HepG2 (cell line): Measurements from ENCODE around the gene USP10. TPM values are rescaled to one million over a fixed set of nuclear protein-coding genes. Genes with fewer than 3 reads are reported as not detected.

ENCODE experiments used
- FOXA1 ChIP-seq, 2 experiments: fragments of 450-650 bp in 1 of 2; sonication (generic) in 1 of 2; formaldehyde crosslinking in 1 of 2; IDR thresholded peaks; 2 replicates each; pipeline versions ENCODE4 v1.4.0 to v1.6.1; 2016 to 2020; ENCODE audit warnings: missing genetic modification reagents in 1 of 2
- HNF4A ChIP-seq: sonication (generic); formaldehyde crosslinking; IDR thresholded peaks from 2 replicates; pipeline ENCODE4 v1.4.0; 2020; ENCODE audit warnings: missing genetic modification reagents
- KDM5A ChIP-seq: fragments of 200-600 bp; sonication (generic); IDR thresholded peaks from 2 replicates; pipeline ENCODE4 v1.7.0; 2018; ENCODE audit warnings: antibody characterized with exemption, mild to moderate bottlenecking, low read length, borderline replicate concordance
- MYNN ChIP-seq: sonication (generic); formaldehyde crosslinking; IDR thresholded peaks from 2 replicates; pipeline ENCODE4 v1.4.0; 2020; ENCODE audit warnings: mild to moderate bottlenecking, low read depth, missing genetic modification reagents
- NPAS2 ChIP-seq: sonication (generic); formaldehyde crosslinking; IDR thresholded peaks from 2 replicates; pipeline ENCODE4 v1.8.0; 2022; ENCODE audit warnings: mild to moderate bottlenecking, missing genetic modification reagents, borderline replicate concordance
- POGK ChIP-seq: sonication (generic); formaldehyde crosslinking; conservative IDR thresholded peaks from 2 replicates; pipeline ENCODE4 v1.8.0; 2022; ENCODE audit warnings: mild to moderate bottlenecking, moderate library complexity, missing genetic modification reagents
- RBAK ChIP-seq: sonication (generic); formaldehyde crosslinking; IDR thresholded peaks from 2 replicates; pipeline ENCODE4 v1.5.1; 2020; ENCODE audit warnings: mild to moderate bottlenecking, missing genetic modification reagents
- RNF2 ChIP-seq: fragments of 450-650 bp; conservative IDR thresholded peaks from 2 replicates; pipeline ENCODE4 v1.6.1; 2016; ENCODE audit warnings: low read depth
- SAP130 ChIP-seq: IDR thresholded peaks from 2 replicates; pipeline ENCODE4 v1.6.1; 2016; ENCODE audit warnings: low read depth
- SMYD3 ChIP-seq: sonication (generic); formaldehyde crosslinking; IDR thresholded peaks from 2 replicates; pipeline ENCODE4 v1.8.1; 2023; ENCODE audit warnings: mild to moderate bottlenecking, missing genetic modification reagents
- STAG1 ChIP-seq: sonication (generic); formaldehyde crosslinking; IDR thresholded peaks from 2 replicates; pipeline ENCODE4 v1.4.0; 2020; ENCODE audit warnings: missing genetic modification reagents
- ZNF33B ChIP-seq: sonication (generic); formaldehyde crosslinking; IDR thresholded peaks from 2 replicates; pipeline ENCODE4 v1.5.1; 2020; ENCODE audit warnings: mild to moderate bottlenecking, missing genetic modification reagents
- ZNF350 ChIP-seq: sonication (generic); formaldehyde crosslinking; IDR thresholded peaks from 2 replicates; pipeline ENCODE4 v1.4.0; 2020; ENCODE audit warnings: mild to moderate bottlenecking, low read depth, missing genetic modification reagents, borderline replicate concordance
- ZNF768 ChIP-seq: sonication (generic); formaldehyde crosslinking; IDR thresholded peaks from 2 replicates; pipeline ENCODE4 v1.4.0; 2020; ENCODE audit warnings: missing genetic modification reagents
- polyA plus RNA-seq, 8 experiments: library from polyadenylated mRNA; depleted of rRNA in 3 of 8; stranded (reverse) in 7 of 8; unstranded in 1 of 8; fragments of >200 nt; fragmentation: Illumina TruSeq in 4 of 8; extraction: Trizol in 4 of 8; gene quantifications; 2 replicates each; pipeline versions ENCODE4 v1.2.1 to v1.2.3, GENCODE V29; 2011 to 2016; ENCODE audit warnings: low read depth in 4 of 8, missing spikeins in 1 of 8, mixed read lengths in 1 of 8; ENCODE audit not compliant: insufficient read depth in 1 of 8
- total RNA-seq, 5 experiments: library from RNA; depleted of rRNA; stranded (reverse); fragments of >200 nt; fragmentation: Illumina TruSeq; extraction: Trizol; gene quantifications; 2 replicates each; pipeline ENCODE4 v1.2.3, GENCODE V29; 2016; ENCODE audit warnings: low read depth in 1 of 5
- TF ChIP-seq, protein P1 (sequence below): fragments of 450-650 bp; IDR thresholded peaks from 2 replicates; pipeline ENCODE4 v1.6.1; 2017
- TF ChIP-seq, protein P2 (sequence below): sonication (generic); formaldehyde crosslinking; IDR thresholded peaks from 2 replicates; pipeline ENCODE4 v1.5.0; 2020; ENCODE audit warnings: mild to moderate bottlenecking, missing genetic modification reagents
- TF ChIP-seq, protein P3 (sequence below): sonication (generic); formaldehyde crosslinking; IDR thresholded peaks from 2 replicates; pipeline ENCODE4 v1.5.1; 2020; ENCODE audit warnings: missing genetic modification reagents, mild to moderate bottlenecking, borderline replicate concordance
- TF ChIP-seq, protein P4 (sequence below): sonication (generic); formaldehyde crosslinking; IDR thresholded peaks from 2 replicates; pipeline ENCODE4 v1.8.0; 2023; ENCODE audit warnings: mild to moderate bottlenecking, missing genetic modification reagents

The USP10 gene
- total and polyA plus RNA-seq, 2 of the 13 experiments (the other 11 are each of a cell fraction or from before 2014, with no cell fraction given), result 79.1 to 122 TPM

- peak; percentile 100 for TF ChIP-seq POGK (CRISPR knock-in tag)
- no peak for TF ChIP-seq SMYD3 (CRISPR knock-in tag)
- TF ChIP-seq HNF4A (CRISPR knock-in tag), result 0 out of 2 replicates have a peak, but pooled peaks have one; percentile 13
- no peak for TF ChIP-seq RBAK
- TF ChIP-seq KDM5A, result no peak
- TF ChIP-seq, protein P1, sequence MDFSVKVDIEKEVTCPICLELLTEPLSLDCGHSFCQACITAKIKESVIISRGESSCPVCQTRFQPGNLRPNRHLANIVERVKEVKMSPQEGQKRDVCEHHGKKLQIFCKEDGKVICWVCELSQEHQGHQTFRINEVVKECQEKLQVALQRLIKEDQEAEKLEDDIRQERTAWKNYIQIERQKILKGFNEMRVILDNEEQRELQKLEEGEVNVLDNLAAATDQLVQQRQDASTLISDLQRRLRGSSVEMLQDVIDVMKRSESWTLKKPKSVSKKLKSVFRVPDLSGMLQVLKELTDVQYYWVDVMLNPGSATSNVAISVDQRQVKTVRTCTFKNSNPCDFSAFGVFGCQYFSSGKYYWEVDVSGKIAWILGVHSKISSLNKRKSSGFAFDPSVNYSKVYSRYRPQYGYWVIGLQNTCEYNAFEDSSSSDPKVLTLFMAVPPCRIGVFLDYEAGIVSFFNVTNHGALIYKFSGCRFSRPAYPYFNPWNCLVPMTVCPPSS, result no peak
- TF ChIP-seq SAP130, result 0 out of 2 replicates have a peak, but pooled peaks have one; percentile 12
- TF ChIP-seq, protein P2, sequence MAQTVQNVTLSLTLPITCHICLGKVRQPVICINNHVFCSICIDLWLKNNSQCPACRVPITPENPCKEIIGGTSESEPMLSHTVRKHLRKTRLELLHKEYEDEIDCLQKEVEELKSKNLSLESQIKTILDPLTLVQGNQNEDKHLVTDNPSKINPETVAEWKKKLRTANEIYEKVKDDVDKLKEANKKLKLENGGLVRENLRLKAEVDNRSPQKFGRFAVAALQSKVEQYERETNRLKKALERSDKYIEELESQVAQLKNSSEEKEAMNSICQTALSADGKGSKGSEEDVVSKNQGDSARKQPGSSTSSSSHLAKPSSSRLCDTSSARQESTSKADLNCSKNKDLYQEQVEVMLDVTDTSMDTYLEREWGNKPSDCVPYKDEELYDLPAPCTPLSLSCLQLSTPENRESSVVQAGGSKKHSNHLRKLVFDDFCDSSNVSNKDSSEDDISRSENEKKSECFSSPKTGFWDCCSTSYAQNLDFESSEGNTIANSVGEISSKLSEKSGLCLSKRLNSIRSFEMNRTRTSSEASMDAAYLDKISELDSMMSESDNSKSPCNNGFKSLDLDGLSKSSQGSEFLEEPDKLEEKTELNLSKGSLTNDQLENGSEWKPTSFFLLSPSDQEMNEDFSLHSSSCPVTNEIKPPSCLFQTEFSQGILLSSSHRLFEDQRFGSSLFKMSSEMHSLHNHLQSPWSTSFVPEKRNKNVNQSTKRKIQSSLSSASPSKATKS (CRISPR knock-in tag), result no peak
- TF ChIP-seq ZNF33B (CRISPR knock-in tag), result peak; percentile 28; the same call in 1 of the 2 replicates
- no peak for TF ChIP-seq NPAS2 (CRISPR knock-in tag)
- no peak for TF ChIP-seq STAG1 (CRISPR knock-in tag)
- no peak for TF ChIP-seq FOXA1 (IDR thresholded peaks at IDR 0.05)
- TF ChIP-seq FOXA1 (CRISPR knock-in tag; IDR thresholded peaks at IDR 0.05), result peak; percentile 69
- no peak for TF ChIP-seq MYNN (CRISPR knock-in tag)
- TF ChIP-seq, protein P3, sequence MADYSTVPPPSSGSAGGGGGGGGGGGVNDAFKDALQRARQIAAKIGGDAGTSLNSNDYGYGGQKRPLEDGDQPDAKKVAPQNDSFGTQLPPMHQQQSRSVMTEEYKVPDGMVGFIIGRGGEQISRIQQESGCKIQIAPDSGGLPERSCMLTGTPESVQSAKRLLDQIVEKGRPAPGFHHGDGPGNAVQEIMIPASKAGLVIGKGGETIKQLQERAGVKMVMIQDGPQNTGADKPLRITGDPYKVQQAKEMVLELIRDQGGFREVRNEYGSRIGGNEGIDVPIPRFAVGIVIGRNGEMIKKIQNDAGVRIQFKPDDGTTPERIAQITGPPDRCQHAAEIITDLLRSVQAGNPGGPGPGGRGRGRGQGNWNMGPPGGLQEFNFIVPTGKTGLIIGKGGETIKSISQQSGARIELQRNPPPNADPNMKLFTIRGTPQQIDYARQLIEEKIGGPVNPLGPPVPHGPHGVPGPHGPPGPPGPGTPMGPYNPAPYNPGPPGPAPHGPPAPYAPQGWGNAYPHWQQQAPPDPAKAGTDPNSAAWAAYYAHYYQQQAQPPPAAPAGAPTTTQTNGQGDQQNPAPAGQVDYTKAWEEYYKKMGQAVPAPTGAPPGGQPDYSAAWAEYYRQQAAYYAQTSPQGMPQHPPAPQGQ (CRISPR knock-in tag), result no peak
- no peak for TF ChIP-seq RNF2
- TF ChIP-seq ZNF350 (CRISPR knock-in tag), result peak; percentile 64; the same call in 1 of the 2 replicates
- TF ChIP-seq, protein P4, sequence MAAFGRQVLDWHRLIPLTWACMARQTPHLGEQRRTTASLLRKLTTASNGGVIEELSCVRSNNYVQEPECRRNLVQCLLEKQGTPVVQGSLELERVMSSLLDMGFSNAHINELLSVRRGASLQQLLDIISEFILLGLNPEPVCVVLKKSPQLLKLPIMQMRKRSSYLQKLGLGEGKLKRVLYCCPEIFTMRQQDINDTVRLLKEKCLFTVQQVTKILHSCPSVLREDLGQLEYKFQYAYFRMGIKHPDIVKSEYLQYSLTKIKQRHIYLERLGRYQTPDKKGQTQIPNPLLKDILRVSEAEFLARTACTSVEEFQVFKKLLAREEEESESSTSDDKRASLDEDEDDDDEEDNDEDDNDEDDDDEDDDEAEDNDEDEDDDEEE (CRISPR knock-in tag), result no peak
- TF ChIP-seq ZNF768, result no peak
Measured at GRCh38 chr16:84712801-84713775, 13.3 kb downstream of the USP10 start (continued).
